ENCODE data around the gene ASPHD1. TPM values are rescaled to one million over a fixed set of nuclear protein-coding genes. Genes with fewer than 3 reads are reported as not detected.
"Not testable (repeated sequence)": the region's sequence is repeated elsewhere in the genome, so short reads cannot be mapped to it uniquely, and the experiment has no call there.

Gene ASPHD1
- total and polyA plus RNA-seq, 10 donors: 0.28 to 1.6 (median 0.77) TPM; not detected in 4

- no peaks in the 10 kb centered on the region for H3K9me3 ChIP-seq
- intact Hi-C loops (cut with DNase I; ENCODE audit: low total_unique reads): no loop called here
- TF ChIP-seq CTCF (IDR thresholded peaks at IDR 0.05 in 8 of 11, conservative IDR thresholded peaks at IDR 0.05 in 3 of 11) (peak in 2 of 11 experiments; percentile 3 to 30), POLR2A (IDR thresholded peaks at IDR 0.05) (peak in 2 of 3 donors; percentile 47 to 85), POLR2AphosphoS5 (IDR thresholded peaks at IDR 0.05) (peak; percentile 97 to 98 (median 98))
- 0 to 2% (median 1%) methylated on average over 43 to 89 of the region's 89 CpGs for WGBS, 5 donors
- H3K27me3 ChIP-seq (replicated peaks in 1 of 7): no peaks in the 10 kb centered on the region
- H3K4me1 ChIP-seq: peaks cover 12 to 40% (median 29%) of the 10 kb centered on the region in 6 donors
- H3K27ac ChIP-seq: peak within 1 kb of the TSS; percentile 84 to 94 (median 89)
- H3K36me3 ChIP-seq: peaks cover 0 to 29% (median 16%) of the 10 kb centered on the region in 6 donors
- peak within 1 kb of the TSS; percentile 89 to 100 (median 98) for H3K4me3 ChIP-seq
- DNase-seq: peak; percentile 95
Measured at GRCh38 chr16:29925781-29926710, 25.8 kb downstream of the ASPHD1 start, which contains the start of gene KCTD13. TSS of gene KCTD13 (minus strand) at chr16:29926226. CDS start at chr16:29926033, 193 bp downstream.

- Histone ChIP-seq H3K4me1 (peaks cover 12 to 40% (median 29%) of the 10 kb centered on the region in 6 donors), H3K27ac (peak overlapping the region; percentile 84 to 94 (median 89)), H3K4me3 (peak overlapping the region; percentile 89 to 100 (median 98)), H3K36me3 (peaks cover 0 to 23% (median 14%) of the 10 kb centered on the region in 6 donors), H3K9me3 (no peaks in the 10 kb centered on the region), H3K27me3 (replicated peaks in 1 of 7) (no peaks in the 10 kb centered on the region)
- 9 to 16% (median 14%) methylated on average over 12 of the region's 12 CpGs for WGBS, 5 donors
- intact Hi-C loops (cut with DNase I; ENCODE audit: low total_unique reads): no loop called here
- no peak for TF ChIP-seq POLR2A (IDR thresholded peaks at IDR 0.05)
- no peak for DNase-seq
Measured at GRCh38 chr16:29926711-29927052, 26.4 kb downstream of the ASPHD1 start.

- Histone ChIP-seq H3K36me3 (peaks cover 0 to 17% (median 10%) of the 10 kb centered on the region in 6 donors), H3K4me3 (peak overlapping the region in 5 of 8 donors; percentile 89 to 100 (median 99)), H3K27ac (peak overlapping the region in 6 of 8 donors; percentile 84 to 94 (median 90)), H3K27me3 (replicated peaks in 1 of 7) (no peaks in the 10 kb centered on the region), H3K4me1 (peaks cover 12 to 40% (median 29%) of the 10 kb centered on the region in 6 donors), H3K9me3 (no peaks in the 10 kb centered on the region)
- intact Hi-C loops (cut with DNase I; ENCODE audit: low total_unique reads): no loop called here
- no peak for DNase-seq
- TF ChIP-seq CTCF (IDR thresholded peaks at IDR 0.05 in 8 of 11, conservative IDR thresholded peaks at IDR 0.05 in 3 of 11): no peak
- TF ChIP-seq POLR2A (IDR thresholded peaks at IDR 0.05): no peak
- TF ChIP-seq POLR2AphosphoS5 (IDR thresholded peaks at IDR 0.05): no peak
- WGBS, 5 donors: 71 to 85% (median 76%) methylated on average over 12 of the region's 12 CpGs
Measured at GRCh38 chr16:29927070-29927905, 27.0 kb downstream of the ASPHD1 start.

GRCh38 chr16:29931750-29932149 is 31.5 kb downstream of the ASPHD1 start:
- H3K36me3 ChIP-seq: not testable (repeated sequence)
- 59 to 92% (median 79%) methylated on average over 2 of the region's 2 CpGs for WGBS, 5 donors

More at GRCh38 chr16:29931750-29932149, 31.5 kb downstream of the ASPHD1 start:
- H3K27ac ChIP-seq; DNase-seq; H3K27me3 ChIP-seq (replicated peaks in 1 of 7); H3K9me3 ChIP-seq; intact Hi-C loops (cut with DNase I; ENCODE audit: low total_unique reads); H3K4me3 ChIP-seq: not testable (repeated sequence)
- H3K4me1 ChIP-seq: peaks cover 0 to 13% (median 8%) of the 10 kb centered on the region in 6 donors

All from spleen (tissue), 11 donors.